ENCODE results near the gene HACD4.

HACD4 gene, protein sequence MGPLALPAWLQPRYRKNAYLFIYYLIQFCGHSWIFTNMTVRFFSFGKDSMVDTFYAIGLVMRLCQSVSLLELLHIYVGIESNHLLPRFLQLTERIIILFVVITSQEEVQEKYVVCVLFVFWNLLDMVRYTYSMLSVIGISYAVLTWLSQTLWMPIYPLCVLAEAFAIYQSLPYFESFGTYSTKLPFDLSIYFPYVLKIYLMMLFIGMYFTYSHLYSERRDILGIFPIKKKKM

DNA sequence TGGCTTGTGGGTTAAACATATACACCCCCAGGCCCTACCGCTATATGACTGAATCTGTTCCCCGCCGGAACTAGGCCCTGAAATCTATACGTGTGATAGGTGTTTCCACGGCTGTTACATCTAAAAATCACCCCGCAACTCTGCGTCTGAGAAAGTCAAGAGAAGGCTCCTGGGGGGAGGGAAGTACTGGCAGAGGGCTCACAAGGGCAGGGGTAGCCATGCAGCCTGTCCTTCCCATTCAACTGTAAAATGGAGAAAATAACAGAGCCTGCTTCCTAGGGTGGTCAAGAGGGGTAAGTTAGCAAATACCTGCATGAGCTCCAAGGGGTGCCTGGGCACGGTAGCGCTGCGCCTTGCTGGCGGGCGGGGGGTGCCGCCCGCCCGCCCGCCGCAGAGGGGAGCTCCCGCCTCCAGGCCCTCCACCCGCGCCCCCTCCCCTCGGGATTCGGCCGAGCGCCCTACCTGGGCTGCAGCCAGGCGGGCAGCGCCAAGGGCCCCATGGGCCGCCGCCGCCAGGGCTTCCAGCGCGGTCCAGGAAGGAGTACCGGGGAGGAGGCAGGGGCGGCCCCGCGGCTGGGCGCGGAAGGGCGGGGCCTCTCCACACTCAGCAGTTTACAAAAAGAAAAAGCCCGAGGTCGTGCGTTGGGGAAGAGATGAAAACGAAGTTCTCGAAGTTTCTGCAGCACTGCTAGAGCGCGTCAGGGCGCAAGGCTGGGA is at the start of gene HACD4:
TSS of gene HACD4 (minus strand) at position 550 of the 717 bp plus-strand sequence. CDS start at position 500, 50 bp downstream.
- Mint-ChIP-seq H3K27me3 (no peaks in the 10 kb centered on the region), H3K9me3 (no peaks in the 10 kb centered on the region), H3K4me1 (peaks cover 24% of the 10 kb centered on the region), H3K27ac (peak within 1 kb of the TSS; percentile 43), H3K36me3 (peaks cover 6% of the 10 kb centered on the region), H3K4me3 (peak within 1 kb of the TSS; percentile 77)

DNA sequence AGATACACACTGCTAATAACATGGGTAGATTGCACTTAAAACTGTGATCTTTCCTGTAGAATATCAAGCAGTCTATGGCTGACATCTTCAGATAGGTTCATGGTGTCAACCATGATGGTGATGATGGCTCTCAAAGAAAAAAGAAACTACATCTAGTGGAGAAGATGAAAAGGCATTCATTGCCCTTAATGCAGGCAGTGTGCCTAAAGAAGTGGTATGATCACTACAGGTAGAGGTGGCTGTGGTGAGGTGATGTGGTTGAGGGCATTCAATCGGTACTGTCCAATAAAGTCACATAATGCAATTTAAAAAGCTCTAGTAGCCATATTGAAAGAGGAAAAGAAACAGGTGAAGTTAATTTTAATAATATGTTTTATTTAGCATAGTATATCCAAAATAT is 49.4 kb upstream of the HACD4 start:
- Mint-ChIP-seq H3K27me3 (no peaks in the 10 kb centered on the region), H3K4me3 (no peak overlapping the region), H3K27ac (peak overlapping the region; percentile 20)

DNA sequence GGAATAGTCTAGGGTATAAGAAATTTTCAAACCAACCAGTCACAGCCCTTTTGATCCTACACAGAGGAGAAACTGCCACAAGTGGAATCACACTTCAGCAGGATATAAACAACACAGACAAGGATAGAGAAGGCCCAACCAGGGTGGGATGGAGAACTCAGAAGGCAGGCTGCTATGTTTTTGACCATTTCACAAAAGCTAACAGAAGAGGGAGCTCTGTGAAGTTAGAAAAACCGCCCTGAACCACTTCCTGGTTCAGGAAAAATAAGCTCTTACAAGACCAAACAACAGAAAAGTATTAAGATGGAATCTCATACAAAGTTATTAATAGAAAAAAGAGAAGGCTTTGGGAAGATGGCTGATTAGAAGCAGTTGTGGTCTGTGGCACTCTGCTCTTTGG is 47.3 kb upstream of the HACD4 start:
- no peaks in the 10 kb centered on the region for H3K9me3 Mint-ChIP-seq

More for the DNA sequence above, 49.4 kb upstream of the HACD4 start:
- H3K36me3 Mint-ChIP-seq, result no peaks in the 10 kb centered on the region
- H3K9me3 Mint-ChIP-seq, result no peaks in the 10 kb centered on the region
- H3K4me1 Mint-ChIP-seq, result peaks cover 37% of the 10 kb centered on the region

DNA sequence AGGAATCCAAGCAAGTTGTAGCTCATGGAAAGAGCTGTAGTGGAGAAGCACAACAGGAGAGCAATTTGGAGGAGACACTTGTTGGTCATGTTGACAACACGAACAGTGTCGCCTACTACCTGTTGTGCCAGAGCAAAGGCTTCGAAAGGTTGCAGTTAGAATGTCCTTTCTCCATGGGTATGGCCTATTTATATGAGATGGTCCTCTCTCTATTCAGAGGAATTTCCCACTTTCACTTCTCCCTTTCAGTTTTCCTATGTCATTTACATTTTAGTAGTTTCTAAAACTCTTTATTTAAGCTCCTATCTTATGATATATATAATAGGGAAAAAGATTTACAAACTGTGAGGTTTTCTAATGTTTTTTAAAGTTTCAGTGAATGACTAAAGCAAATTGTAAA is 46.3 kb upstream of the HACD4 start, which contains the start of gene IFNB1:
TSS of gene IFNB1 (minus strand) at position 162 of the 400 bp plus-strand sequence. CDS start at position 89, 73 bp downstream.
- Mint-ChIP-seq H3K27me3 (no peaks in the 10 kb centered on the region), H3K36me3 (no peaks in the 10 kb centered on the region), H3K4me1 (peaks cover 33% of the 10 kb centered on the region), H3K4me3 (no peak within 1 kb of the TSS), H3K9me3 (no peaks in the 10 kb centered on the region), H3K27ac (no peak within 1 kb of the TSS)

More for the DNA sequence above, 47.3 kb upstream of the HACD4 start:
- Mint-ChIP-seq H3K27me3 (no peaks in the 10 kb centered on the region), H3K4me3 (no peak overlapping the region), H3K4me1 (peaks cover 37% of the 10 kb centered on the region), H3K27ac (no peak overlapping the region), H3K36me3 (no peaks in the 10 kb centered on the region)

DNA sequence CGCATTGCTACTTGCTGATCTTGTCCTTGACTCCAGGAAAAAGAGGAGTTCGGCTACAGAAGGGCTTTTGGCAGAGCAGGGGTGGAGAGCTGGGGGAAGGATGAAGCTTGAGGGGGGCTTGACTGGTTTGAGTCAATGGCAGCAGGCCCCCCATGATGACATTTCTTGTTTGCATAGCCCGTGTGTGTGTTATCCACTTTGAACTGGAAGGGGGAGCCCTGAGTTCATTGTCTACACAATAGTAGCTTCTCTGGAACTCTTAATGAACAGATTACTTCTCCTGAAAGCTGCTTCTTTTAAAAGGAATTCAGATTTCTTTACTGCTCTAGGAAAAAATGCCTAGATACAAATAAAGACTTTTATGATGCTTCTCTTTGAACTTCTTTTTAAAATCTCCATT is 44.0 kb upstream of the HACD4 start:
- H3K9me3 Mint-ChIP-seq, result no peaks in the 10 kb centered on the region
- H3K27ac Mint-ChIP-seq, result no peak overlapping the region
- H3K4me3 Mint-ChIP-seq, result no peak overlapping the region
- H3K27me3 Mint-ChIP-seq, result no peaks in the 10 kb centered on the region
- H3K4me1 Mint-ChIP-seq, result peaks cover 10% of the 10 kb centered on the region
- H3K36me3 Mint-ChIP-seq, result no peaks in the 10 kb centered on the region

DNA sequence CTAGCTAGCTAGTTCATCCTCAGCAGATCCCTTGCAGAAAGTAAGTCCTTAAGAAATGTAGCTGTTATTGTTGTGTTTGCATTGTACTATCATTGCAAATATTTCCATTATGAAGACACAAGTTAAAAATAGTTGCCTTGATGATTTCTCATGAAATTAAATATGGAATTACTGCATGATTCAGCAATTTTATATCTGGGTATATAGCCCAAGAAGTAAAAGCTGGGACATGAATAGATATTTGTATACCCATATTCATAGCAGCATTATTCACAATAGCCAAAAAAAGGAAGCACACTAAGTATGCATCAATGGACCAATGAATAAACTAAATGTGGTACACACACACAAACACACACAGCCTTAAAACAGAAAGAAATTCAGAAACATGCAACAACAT is 39.5 kb upstream of the HACD4 start:
- Mint-ChIP-seq H3K9me3 (no peaks in the 10 kb centered on the region), H3K36me3 (peaks cover 1% of the 10 kb centered on the region), H3K4me1 (no peaks in the 10 kb centered on the region), H3K27ac (no peak overlapping the region), H3K4me3 (no peak overlapping the region), H3K27me3 (peaks cover 1% of the 10 kb centered on the region)

DNA sequence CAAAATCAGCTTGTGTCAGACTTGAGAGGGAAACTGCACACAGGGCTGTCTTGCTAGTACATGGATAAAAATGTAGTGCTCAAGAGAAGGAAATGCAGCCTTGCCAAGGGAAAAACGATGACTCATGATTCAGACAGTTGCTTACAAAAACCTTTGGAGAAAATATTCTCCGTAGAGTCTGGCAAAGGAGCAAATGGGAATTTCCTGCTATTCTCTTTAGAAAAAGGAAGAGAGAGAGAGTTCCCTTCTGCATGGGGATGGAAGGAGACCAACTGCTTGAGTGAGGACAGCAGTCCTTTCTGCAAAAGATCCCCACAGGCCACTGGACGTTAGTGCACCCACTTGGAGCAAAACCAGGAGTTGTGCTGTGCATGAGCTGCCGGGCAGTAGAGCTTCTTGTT is 38.7 kb upstream of the HACD4 start:
- Mint-ChIP-seq H3K9me3 (no peaks in the 10 kb centered on the region), H3K4me1 (no peaks in the 10 kb centered on the region), H3K4me3 (no peak overlapping the region), H3K27ac (no peak overlapping the region), H3K27me3 (peaks cover 1% of the 10 kb centered on the region), H3K36me3 (peaks cover 1% of the 10 kb centered on the region)

DNA sequence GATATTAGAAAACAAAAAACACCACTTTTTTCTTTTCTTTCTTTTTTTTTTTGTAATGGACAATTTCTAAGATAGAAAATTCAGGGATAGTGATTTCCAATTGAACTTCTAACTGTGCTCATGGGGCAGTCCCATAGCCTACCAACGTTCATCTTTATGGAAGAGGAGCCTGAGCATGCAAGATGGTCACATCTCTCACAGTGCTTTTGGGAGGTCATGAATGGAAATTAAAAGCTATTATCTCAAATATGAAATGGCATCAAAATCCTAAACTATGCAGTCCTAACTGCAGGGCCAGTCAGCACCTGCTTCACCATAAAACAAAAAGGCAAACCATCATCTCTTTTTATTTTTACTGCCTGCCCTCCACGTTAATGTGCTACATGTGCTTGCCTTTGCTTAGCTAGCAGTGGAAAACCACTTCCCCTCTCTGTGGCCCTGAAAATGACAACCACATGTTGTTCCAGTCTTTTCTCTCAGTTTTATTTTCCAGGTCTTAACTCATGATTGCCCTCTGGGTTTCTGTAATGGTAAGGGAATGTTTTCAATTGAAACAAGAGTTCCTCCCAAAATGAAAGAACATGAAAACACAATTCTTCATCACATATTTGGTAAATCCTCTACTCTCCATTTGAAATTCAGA is 29.6 kb upstream of the HACD4 start:
- H3K27me3 Mint-ChIP-seq, result no peaks in the 10 kb centered on the region

DNA sequence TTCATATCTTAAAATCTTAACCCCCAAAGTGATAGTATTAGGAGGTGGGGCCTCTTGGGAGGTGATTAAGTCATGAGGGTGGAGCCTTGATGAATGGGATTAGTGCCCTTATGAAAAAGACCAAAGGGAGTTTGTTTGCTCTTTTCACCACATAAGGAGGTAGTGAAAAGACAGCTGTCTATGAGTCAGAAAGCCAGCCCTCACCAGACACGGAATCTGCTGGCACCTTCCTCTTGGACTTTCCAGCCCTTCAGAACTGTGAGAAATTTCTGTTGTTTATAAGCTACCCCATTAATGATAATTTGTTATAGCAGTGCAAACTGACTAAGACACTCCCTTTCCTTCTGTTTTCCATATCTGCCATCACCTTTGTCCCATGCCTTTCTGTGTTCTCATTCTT is 25.5 kb upstream of the HACD4 start:
- H3K36me3 Mint-ChIP-seq, result no peaks in the 10 kb centered on the region
- no peaks in the 10 kb centered on the region for H3K9me3 Mint-ChIP-seq
- no peak overlapping the region for H3K4me3 Mint-ChIP-seq
- H3K27me3 Mint-ChIP-seq, result no peaks in the 10 kb centered on the region
- H3K27ac Mint-ChIP-seq, result no peak overlapping the region
- H3K4me1 Mint-ChIP-seq, result peaks cover 18% of the 10 kb centered on the region

More for the DNA sequence above, 29.6 kb upstream of the HACD4 start:
- no peak overlapping the region for H3K27ac Mint-ChIP-seq
- H3K4me1 Mint-ChIP-seq, result peaks cover 18% of the 10 kb centered on the region
- H3K36me3 Mint-ChIP-seq, result peaks cover under 1% of the 10 kb centered on the region
- H3K9me3 Mint-ChIP-seq, result no peaks in the 10 kb centered on the region
- no peak overlapping the region for H3K4me3 Mint-ChIP-seq

DNA sequence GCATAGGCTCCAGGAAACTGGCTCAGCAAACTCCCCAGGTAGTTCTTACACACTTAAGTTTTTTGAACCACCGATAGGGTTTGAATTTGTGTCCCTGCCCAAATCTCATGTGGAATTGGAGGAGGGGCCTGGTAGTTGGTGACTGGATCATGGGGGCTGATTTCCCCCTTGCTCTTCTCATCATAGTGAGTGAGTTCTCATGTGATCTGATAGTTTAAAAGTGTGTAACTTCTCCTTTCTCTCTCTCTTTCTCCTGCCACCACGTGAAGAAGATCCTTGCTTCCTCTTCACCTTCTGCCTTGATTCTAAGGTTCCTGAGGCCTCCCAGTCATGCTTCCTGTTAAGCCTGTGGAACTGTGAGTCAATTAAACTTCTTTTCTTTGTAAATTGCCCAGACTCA is 22.4 kb upstream of the HACD4 start:
- Mint-ChIP-seq H3K4me3 (no peak overlapping the region), H3K36me3 (peaks cover 2% of the 10 kb centered on the region), H3K27ac (no peak overlapping the region), H3K27me3 (no peaks in the 10 kb centered on the region), H3K9me3 (peaks cover 4% of the 10 kb centered on the region), H3K4me1 (no peaks in the 10 kb centered on the region)

DNA sequence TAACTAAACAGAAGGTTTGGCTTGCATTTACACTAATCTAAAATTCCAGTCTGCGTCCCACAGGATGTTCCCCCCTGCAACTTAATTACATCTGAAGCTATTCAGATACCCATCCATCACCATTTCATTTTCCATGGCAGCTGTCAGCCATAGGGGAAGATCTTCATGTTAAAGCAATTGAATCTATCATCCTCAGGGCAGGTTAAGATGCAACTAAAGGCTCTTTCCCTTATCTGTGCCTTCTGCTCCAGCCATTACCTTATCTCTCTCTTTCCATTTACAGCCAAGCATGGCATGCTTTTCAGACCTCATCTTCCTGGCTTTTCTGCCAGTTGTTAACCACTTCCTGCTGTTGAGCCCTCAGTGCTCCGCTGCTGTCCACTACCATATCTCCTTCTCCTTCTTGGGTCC is 15.8 kb upstream of the HACD4 start:
- no peak overlapping the region for H3K4me3 Mint-ChIP-seq
- peaks cover 2% of the 10 kb centered on the region for H3K36me3 Mint-ChIP-seq
- no peaks in the 10 kb centered on the region for H3K4me1 Mint-ChIP-seq
- H3K27ac Mint-ChIP-seq, result no peak overlapping the region
- peaks cover 4% of the 10 kb centered on the region for H3K9me3 Mint-ChIP-seq
- no peaks in the 10 kb centered on the region for H3K27me3 Mint-ChIP-seq

DNA sequence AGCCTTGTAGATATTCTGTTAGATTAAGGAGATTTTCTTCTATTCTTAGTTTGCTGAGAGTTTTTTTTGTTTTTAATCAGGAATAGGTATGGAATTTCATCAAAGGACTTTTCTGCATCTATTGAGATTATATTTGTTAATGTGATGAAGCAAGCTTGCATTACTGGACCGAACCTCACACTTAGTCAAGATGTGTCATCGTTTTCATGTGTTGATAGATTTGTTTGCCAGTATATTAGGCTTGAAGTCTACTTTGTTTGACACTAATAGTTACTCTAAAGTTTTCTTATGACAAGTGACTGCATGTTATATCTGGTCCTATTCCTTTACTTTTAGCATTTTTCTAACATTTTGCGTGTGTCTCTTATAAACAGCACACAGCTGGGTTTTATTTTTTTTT is 12.4 kb upstream of the HACD4 start:
- Mint-ChIP-seq H3K4me1 (peaks cover 10% of the 10 kb centered on the region), H3K9me3 (no peaks in the 10 kb centered on the region), H3K4me3 (no peak overlapping the region), H3K36me3 (no peaks in the 10 kb centered on the region), H3K27ac (no peak overlapping the region), H3K27me3 (no peaks in the 10 kb centered on the region)

DNA sequence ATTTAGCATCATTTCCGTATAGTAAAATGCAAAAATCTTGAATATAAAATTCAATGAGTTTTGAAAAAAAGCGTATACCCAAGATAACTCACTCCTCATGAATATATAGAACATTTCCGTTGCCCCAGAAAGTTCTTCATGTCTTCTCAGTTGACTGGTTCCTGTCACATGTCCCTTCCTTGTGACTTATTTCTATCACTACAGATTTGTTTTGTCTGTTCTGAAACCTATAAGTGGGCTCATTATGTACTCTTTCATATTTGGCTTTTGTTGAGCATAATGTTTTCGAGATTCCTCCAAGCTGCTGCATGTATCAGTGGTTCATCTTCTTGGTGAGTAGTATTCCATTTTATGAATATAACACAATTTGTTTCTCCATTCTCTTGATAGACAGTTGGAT is 11.0 kb upstream of the HACD4 start:
- no peaks in the 10 kb centered on the region for H3K36me3 Mint-ChIP-seq
- H3K4me3 Mint-ChIP-seq, result no peak overlapping the region
- H3K27me3 Mint-ChIP-seq, result no peaks in the 10 kb centered on the region
- H3K9me3 Mint-ChIP-seq, result no peaks in the 10 kb centered on the region
- H3K4me1 Mint-ChIP-seq, result peaks cover 11% of the 10 kb centered on the region
- H3K27ac Mint-ChIP-seq, result no peak overlapping the region

DNA sequence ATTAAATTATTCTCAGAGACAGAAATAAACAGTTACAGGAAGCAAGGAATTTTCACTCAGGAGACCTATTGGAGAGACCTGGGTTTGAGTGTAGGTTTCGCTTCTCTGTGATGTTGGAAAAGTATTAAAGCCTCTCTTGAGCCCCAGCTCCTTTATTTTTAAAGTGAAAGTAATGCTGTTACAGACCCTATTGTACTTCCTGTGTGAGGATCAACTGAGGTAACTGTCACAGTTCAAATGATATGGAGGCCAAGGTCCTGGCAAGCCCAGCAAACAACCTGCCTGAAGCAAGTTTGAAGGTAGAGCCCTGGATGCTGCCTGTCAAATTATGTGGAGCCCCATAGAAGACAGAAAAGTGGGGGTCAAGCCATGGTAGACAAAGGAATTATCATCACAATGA is 7.9 kb upstream of the HACD4 start:
- no peaks in the 10 kb centered on the region for H3K9me3 Mint-ChIP-seq

DNA sequence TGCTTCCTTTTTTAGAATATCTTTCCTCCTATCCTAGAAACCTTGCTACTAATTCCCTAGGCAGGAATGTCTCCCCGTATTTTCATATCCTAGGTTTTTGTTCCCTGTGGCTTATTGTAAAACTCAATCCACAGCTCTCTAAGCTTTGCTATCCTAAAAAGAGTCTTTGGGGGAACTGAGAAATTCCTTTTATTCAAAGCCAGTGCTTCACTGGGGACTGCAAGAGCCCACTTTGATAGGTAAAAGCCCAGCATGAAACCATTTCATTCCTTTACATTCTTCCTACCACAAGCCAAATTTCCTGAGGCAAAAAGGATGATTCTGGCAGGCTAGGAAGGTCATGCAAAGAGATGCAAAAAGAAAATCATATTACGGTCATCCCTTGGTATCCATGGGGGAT is 5.8 kb upstream of the HACD4 start:
- peaks cover 27% of the 10 kb centered on the region for H3K4me1 Mint-ChIP-seq
- peaks cover 1% of the 10 kb centered on the region for H3K36me3 Mint-ChIP-seq
- no peak overlapping the region for H3K27ac Mint-ChIP-seq
- no peaks in the 10 kb centered on the region for H3K9me3 Mint-ChIP-seq
- H3K27me3 Mint-ChIP-seq, result no peaks in the 10 kb centered on the region
- no peak overlapping the region for H3K4me3 Mint-ChIP-seq

More for the DNA sequence above, 7.9 kb upstream of the HACD4 start:
- Mint-ChIP-seq H3K27ac (no peak overlapping the region), H3K4me3 (no peak overlapping the region), H3K36me3 (peaks cover 1% of the 10 kb centered on the region), H3K4me1 (peaks cover 11% of the 10 kb centered on the region), H3K27me3 (no peaks in the 10 kb centered on the region)

DNA sequence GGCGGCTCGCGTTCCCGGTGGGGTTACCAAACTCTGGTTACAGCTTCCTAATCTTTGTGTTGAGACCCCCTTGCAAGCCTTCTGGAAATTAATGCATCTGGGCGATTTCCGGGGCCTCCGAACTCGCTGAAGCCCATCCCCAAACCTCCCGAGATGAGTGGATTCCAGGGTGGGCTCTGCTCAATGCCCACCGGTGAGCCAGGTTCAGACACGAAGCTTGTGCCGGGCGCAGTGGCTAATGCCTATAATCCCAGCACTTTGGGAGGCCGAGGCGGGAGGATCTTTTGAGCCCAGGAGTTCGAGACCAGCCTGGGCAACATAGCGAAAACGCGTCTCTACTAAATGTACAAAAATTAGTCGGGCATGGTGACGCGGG is 356 bp upstream of the HACD4 start:
- Mint-ChIP-seq H3K36me3 (peaks cover 3% of the 10 kb centered on the region), H3K27ac (no peak overlapping the region), H3K4me3 (peak overlapping the region; percentile 72), H3K4me1 (peaks cover 20% of the 10 kb centered on the region), H3K27me3 (no peaks in the 10 kb centered on the region), H3K9me3 (no peaks in the 10 kb centered on the region)

All from activated naive CD4-positive, alpha-beta T cell treated with anti-CD3 and anti-CD28 coated beads, Interleukin-2, amount 50 U/mL, for 24 hours (primary cell).